NCI-H2227 (cell line): Measurements from ENCODE around the gene SPPL3.
"Not testable (repeated sequence)": the region's sequence is repeated elsewhere in the genome, so short reads cannot be mapped to it uniquely, and the experiment has no call there.

Experiments
- DNase-seq: peaks from one replicate; lab custom pipeline; 2025; ENCODE audit not compliant: unreplicated experiment; lab: John Stamatoyannopoulos, UW

SPPL3 gene

GRCh38 chr12:120754792-120755191 is 149.4 kb downstream of the SPPL3 start:
- no peak for DNase-seq

DNA sequence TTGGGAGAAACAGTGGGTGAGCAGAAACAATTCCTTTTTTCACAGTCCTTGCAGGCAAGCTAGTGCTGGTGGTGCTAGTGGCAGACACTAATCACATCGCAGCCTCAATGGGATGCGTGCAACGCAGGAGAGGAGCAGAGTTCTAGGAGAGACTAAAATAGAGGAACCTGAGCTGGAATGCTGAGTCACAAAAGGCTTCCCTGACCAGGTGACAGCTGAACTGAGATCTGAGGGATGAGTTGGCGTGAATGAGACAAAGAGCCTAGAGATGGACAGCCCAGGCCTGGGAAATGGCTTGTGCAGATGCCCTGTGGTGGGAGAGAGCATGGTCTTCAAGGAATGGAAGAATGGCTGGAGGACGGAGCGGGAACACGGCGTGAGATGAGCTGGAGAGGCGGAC is 152.8 kb downstream of the SPPL3 start:
- no peak for DNase-seq

- DNase-seq, result no peak
Measured at GRCh38 chr12:120750806-120751205, 153.4 kb downstream of the SPPL3 start.

DNA sequence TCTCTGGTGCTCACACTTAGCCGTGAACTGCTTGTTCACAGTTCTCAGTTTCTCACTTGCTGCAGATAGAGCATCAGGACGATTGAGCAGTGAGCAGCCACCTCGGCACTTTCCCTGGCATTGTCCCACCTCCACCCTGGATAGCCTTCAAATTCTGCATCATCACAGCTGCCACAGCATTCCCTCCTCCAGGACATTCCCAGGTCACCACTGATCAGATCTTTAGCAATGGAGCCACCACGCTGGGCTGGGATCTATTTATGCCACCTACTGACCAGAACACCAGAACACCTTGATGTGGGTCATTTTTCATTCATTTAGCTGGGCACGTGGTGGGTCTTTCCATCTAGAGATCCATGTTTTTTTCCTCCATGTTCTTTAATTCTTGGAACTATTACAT is 154.9 kb downstream of the SPPL3 start:
- no peak for DNase-seq

GRCh38 chr12:120748242-120748641 is 155.9 kb downstream of the SPPL3 start:
- DNase-seq, result no peak

- no peak for DNase-seq
Measured at GRCh38 chr12:120744922-120745493, 159.2 kb downstream of the SPPL3 start.

- DNase-seq, result no peak
Measured at GRCh38 chr12:120741476-120742421, 162.4 kb downstream of the SPPL3 start.

DNA sequence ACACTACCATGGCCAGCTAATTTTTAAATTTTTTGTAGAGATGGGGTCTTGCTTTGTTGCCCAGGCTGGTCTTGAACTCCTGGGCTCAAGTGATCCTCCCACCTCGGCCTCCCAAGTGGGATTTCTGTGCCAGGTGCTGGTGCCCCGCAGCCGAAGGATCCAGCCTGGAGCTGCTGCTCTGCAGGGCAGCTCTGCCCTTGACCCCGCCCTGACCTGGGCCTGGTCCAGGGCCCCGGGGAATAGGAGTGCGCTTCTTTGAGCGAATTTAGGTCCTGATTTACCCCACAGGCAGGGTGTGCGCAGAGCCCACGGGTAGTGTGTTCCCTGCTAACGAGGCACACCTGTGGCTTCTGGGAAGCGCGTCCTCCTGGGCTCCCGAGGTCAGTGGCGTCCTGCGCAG is 163.3 kb downstream of the SPPL3 start:
- no peak for DNase-seq

- DNase-seq, result no peak
Measured at GRCh38 chr12:120739821-120740613, 164.1 kb downstream of the SPPL3 start.

DNA sequence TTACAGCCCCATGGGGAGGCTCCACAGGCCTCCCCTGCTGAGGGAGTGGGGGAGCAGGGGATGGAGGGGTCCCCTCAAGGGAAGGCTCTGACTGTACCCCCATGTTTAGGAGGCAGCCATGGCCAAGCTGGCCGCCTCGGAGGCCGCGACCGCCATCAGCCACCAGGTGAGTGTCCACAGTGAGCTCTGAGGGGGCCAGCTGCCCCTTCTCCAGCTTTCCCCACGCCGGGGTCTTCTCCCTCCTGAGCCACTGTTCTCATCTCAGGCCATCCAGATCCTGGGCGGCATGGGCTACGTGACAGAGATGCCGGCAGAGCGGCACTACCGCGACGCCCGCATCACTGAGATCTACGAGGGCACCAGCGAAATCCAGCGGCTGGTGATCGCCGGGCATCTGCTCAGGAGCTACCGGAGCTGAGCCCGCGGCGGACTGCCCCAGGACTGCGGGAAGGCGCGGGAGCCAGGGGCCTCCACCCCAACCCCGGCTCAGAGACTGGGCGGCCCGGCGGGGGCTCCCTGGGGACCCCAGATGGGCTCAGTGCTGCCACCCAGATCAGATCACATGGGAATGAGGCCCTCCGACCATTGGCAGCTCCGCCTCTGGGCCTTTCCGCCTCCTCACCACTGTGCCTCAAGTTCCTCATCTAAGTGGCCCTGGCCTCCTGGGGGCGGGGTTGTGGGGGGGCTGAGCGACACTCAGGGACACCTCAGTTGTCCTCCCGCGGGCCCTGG is 165.0 kb downstream of the SPPL3 start:
- DNase-seq, result no peak

DNA sequence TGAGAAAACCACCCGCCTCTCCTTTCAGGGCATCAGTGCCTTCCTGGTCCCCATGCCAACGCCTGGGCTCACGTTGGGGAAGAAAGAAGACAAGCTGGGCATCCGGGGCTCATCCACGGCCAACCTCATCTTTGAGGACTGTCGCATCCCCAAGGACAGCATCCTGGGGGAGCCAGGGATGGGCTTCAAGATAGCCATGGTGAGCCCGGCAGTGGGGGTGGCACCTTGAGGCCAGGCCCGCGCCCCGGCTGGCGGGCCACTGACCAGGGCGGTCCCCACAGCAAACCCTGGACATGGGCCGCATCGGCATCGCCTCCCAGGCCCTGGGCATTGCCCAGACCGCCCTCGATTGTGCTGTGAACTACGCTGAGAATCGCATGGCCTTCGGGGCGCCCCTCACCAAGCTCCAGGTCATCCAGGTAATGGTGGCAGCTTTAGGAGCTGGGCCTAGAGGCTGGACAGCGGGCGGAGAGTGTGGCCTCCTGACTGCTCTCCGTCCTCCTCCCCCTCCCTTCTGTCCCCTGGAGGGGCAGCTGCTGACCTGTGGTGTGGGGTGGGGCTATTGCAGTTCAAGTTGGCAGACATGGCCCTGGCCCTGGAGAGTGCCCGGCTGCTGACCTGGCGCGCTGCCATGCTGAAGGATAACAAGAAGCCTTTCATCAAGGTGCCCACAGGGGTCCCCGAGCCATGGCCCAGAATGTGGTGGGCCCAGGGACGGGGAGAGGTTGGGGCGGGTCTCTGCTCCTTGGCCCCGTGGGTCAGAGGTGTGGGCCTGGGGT is 165.7 kb downstream of the SPPL3 start:
- no peak for DNase-seq

DNA sequence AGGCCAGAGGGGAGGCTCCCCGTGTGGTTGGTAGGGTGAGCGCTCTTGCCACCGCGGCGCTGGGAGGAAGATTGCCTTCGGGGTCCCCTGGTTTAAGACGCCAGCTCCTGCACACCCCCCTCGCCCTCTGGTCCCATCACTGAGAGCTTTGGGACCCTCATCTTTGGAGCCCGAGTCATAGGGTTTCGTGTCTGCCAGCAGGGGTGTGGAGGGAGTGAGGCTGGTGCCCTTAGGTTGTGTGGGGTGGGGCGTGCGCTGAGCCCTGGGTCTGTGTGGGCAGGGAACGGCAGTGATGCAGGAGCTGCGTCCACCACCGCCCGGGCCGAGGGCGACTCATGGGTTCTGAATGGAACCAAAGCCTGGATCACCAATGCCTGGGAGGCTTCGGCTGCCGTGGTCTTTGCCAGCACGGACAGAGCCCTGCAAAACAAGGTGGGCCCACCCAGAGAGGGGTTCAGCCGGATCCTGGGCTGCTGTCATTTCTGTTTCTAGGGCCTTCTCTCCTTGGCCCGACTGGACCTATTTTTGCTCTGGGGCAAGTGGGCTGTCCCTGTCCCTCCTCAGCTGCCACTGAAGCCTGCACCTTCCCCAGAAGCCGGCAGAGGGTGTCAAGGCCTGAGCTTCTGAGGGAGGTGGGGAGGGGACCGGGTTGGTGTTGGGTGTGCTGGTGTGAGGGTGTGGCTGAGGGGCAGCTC is 166.5 kb downstream of the SPPL3 start:
- no peak for DNase-seq

- DNase-seq, result no peak
Measured at GRCh38 chr12:120736404-120737331, 167.5 kb downstream of the SPPL3 start.

GRCh38 chr12:120735181-120735580 is 169.0 kb downstream of the SPPL3 start:
- no peak for DNase-seq

DNA sequence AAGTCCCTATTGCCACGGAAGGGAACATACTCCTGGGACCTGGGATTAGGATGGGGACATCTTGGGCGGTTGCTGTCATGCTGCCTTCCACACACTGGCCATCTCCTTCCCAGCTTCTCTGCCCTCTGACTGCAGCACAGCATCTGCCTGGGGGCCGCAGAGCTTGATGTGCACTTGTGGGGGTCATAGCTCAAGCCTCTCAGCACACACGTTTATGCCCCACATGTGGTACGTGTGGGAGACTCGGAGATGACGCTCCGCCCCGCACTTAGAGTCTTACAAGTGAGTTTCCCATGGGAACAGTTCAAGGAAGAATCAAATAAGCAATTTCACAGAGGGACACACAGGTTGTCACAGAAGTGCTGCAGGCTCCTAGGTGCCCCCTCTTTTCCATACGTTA is 169.9 kb downstream of the SPPL3 start:
- no peak for DNase-seq

DNA sequence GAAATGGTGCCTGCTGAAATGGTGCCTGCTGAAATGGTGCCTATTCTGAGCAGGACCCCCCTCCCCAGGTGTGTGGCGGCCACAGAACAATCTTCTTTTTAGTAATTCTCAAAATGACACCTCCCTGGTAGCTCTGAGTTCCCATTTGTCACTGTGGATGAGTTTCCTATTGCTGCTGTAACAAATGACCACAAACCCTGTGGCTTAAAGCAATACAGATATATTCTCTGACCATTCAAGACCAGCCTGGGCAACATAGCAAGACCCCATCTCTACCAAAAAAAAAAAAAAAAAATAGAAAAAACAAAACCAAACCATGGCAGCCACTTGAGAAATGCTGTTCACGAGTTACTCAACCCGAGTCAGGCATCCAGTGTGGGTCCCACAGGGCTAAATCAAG is 170.6 kb downstream of the SPPL3 start:
- no peak for DNase-seq

DNA sequence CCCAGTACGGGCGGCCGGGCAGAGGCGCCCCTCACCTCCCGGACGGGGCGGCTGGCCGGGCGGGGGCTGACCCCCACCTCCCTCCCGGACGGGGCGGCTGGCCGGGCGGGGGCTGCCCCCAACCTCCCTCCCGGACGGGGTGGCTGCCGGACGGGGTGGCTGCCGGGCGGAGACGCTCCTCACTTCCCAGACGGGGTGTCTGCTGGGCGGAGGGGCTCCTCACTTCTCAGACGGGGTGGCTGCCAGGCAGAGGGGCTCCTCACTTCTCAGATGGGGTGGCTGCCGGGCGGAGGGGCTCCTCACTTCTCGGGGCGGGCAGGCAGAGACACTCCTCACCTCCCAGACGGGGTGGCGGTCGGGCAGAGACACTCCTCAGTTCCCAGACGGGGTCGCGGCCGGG is 172.0 kb downstream of the SPPL3 start:
- not testable (repeated sequence) for DNase-seq

DNA sequence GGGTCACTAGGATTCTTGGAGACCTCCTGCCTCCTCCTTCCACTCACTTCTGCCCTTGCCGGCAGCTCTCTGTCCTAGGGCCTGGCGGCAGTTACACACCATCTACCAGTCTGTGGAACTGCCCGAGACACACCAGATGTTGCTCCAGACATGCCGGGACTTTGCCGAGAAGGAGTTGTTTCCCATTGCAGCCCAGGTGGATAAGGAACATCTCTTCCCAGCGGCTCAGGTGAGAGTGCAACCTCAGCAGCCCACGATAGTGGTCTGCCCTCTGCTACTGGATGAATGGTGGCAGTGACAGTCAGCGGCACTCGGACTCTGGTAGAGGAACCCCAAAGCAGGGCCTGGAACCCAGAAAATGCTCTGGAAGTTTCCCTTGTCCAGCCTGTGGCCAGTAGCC is 177.2 kb downstream of the SPPL3 start:
- no peak for DNase-seq

GRCh38 chr12:120726510-120726793 is 177.7 kb downstream of the SPPL3 start:
- DNase-seq, result no peak
